ENCODE data around the gene SLC6A6. TPM values are rescaled to one million over a fixed set of nuclear protein-coding genes. Genes with fewer than 3 reads are reported as not detected.
A peak's percentile ranks its signal among the peaks of the same experiment; 100 is the strongest.

Gene SLC6A6
- total RNA-seq, 4 donors from 2014 or later = 4.4 to 10.5 (median 7.7) TPM

GRCh38 chr3:14471690-14472089 is 69.3 kb downstream of the SLC6A6 start:
- WGBS, 2 donors (ENCODE audit: low coverage in 1 of 2) = 73 to 95% methylated on average over 3 to 10 of the region's 10 CpGs
- Histone ChIP-seq H3K27ac (no peak overlapping the region), H3K27me3 (no peaks in the 10 kb centered on the region), H3K36me3 (peaks cover 0 to 4% (median 0%) of the 10 kb centered on the region in 4 donors), H3K4me3 (no peak overlapping the region), H3K4me1 (no peaks in the 10 kb centered on the region), H3K9me3 (no peaks in the 10 kb centered on the region)
- in situ Hi-C loops (cut with MboI; ENCODE audit: low pct_ligation_motif_present in 1 of 4, low pct_unique_long_range_greater_than_20kb in 1 of 4, low sequenced_read_pairs in 3 of 4) = loop anchor here in 1 of 4 donors (25.0 kb wide), 1 partner anchor 584 kb away; the partner anchor contains the start of gene WNT7A
- intact Hi-C loops (cut with DNase I; ENCODE audit: low total_unique reads) = no loop called here
- TF ChIP-seq EP300 (IDR thresholded peaks at IDR 0.05; ENCODE audit: low read depth) (no peak), POLR2A (IDR thresholded peaks at IDR 0.05) (no peak), POLR2AphosphoS5 (IDR thresholded peaks at IDR 0.05) (no peak)
- TF ChIP-seq, protein P1, sequence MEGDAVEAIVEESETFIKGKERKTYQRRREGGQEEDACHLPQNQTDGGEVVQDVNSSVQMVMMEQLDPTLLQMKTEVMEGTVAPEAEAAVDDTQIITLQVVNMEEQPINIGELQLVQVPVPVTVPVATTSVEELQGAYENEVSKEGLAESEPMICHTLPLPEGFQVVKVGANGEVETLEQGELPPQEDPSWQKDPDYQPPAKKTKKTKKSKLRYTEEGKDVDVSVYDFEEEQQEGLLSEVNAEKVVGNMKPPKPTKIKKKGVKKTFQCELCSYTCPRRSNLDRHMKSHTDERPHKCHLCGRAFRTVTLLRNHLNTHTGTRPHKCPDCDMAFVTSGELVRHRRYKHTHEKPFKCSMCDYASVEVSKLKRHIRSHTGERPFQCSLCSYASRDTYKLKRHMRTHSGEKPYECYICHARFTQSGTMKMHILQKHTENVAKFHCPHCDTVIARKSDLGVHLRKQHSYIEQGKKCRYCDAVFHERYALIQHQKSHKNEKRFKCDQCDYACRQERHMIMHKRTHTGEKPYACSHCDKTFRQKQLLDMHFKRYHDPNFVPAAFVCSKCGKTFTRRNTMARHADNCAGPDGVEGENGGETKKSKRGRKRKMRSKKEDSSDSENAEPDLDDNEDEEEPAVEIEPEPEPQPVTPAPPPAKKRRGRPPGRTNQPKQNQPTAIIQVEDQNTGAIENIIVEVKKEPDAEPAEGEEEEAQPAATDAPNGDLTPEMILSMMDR (IDR thresholded peaks at IDR 0.05) = no peak
- no peak for DNase-seq

DNA sequence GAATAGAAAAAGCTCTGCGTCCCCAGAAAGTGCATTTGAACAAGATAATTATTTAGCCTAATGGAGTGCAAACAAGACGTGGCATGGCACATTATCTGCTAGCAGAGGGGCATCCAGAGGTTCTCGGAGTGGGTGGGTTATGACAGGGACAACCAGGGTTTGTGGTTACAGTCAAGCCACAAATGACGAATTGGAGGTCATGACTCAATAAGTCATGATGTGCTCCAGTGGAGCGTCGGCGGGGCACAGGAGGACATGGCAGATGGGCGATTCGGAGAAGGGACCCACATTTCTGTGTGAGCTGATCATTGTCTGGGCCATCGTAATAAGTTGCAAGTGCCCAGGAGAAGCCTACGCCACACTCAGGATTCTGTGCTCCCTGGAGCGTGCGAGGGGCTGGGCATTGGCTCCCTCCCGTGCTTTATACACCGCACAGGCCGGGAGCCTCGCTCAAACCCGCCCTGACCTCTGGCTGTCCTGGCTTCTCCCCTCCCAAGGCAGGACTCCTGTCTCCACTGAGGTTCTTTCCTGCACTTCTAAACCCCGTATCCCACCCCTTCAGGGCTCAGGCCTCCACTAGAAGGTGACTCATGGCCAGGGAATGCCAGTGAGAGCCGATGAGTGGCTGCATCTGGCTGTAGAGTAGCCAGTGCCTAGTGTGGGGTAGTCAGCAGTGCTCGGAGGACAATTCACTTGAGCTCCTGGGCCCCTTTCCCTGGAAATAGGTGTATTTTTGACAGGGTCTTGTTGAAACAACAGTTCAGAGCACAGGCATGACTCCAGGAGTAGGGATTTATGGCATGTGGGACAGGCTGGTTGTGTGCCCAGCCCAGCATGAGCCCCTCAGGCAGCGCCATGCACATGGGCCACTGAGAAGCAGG is 70.3 kb downstream of the SLC6A6 start:
- in situ Hi-C loops (cut with MboI; ENCODE audit: low pct_ligation_motif_present in 1 of 4, low pct_unique_long_range_greater_than_20kb in 1 of 4, low sequenced_read_pairs in 3 of 4) = loop anchor here in 1 of 4 donors (25.0 kb wide), 1 partner anchor 585 kb away; the partner anchor contains the start of gene WNT7A
- H3K9me3 ChIP-seq = no peaks in the 10 kb centered on the region
- no peaks in the 10 kb centered on the region for H3K4me1 ChIP-seq
- 82 to 90% methylated on average over 2 to 20 of the region's 22 CpGs for WGBS, 2 donors (ENCODE audit: low coverage in 1 of 2)
- H3K27ac ChIP-seq = peak overlapping the region; percentile 11 to 50 (median 34)
- intact Hi-C loops (cut with DNase I; ENCODE audit: low total_unique reads) = no loop called here
- H3K4me3 ChIP-seq = no peak overlapping the region
- H3K36me3 ChIP-seq = peaks cover 0 to 4% (median 0%) of the 10 kb centered on the region in 4 donors
- H3K27me3 ChIP-seq = no peaks in the 10 kb centered on the region
- DNase-seq = peak; percentile 23
- TF ChIP-seq POLR2AphosphoS5 (IDR thresholded peaks at IDR 0.05) = peak in 1 of 3 donors; percentile 27
- no peak for TF ChIP-seq EP300 (IDR thresholded peaks at IDR 0.05; ENCODE audit: low read depth)
- TF ChIP-seq POLR2A (IDR thresholded peaks at IDR 0.05) = no peak
- TF ChIP-seq, protein P1 (IDR thresholded peaks at IDR 0.05) = no peak

- TF ChIP-seq POLR2AphosphoS5 (IDR thresholded peaks at IDR 0.05) (peak in 2 of 3 donors; percentile 45 to 48), POLR2A (IDR thresholded peaks at IDR 0.05) (no peak)
- TF ChIP-seq, protein P1 (IDR thresholded peaks at IDR 0.05) = no peak
- H3K27ac ChIP-seq = peak overlapping the region; percentile 11 to 50 (median 34)
- intact Hi-C loops (cut with DNase I; ENCODE audit: low total_unique reads) = no loop called here
- H3K9me3 ChIP-seq = no peaks in the 10 kb centered on the region
- no peak overlapping the region for H3K4me3 ChIP-seq
- 49 to 74% methylated on average over 3 to 7 of the region's 7 CpGs for WGBS, 2 donors (ENCODE audit: low coverage in 1 of 2)
- in situ Hi-C loops (cut with MboI; ENCODE audit: low pct_ligation_motif_present in 1 of 4, low pct_unique_long_range_greater_than_20kb in 1 of 4, low sequenced_read_pairs in 3 of 4) = loop anchor here in 1 of 4 donors (25.0 kb wide), 1 partner anchor 586 kb away; the partner anchor contains the start of gene WNT7A
- no peaks in the 10 kb centered on the region for H3K27me3 ChIP-seq
- DNase-seq = peak; percentile 25
- H3K36me3 ChIP-seq = peaks cover 0 to 4% (median 0%) of the 10 kb centered on the region in 4 donors
- no peaks in the 10 kb centered on the region for H3K4me1 ChIP-seq
These were observed 71.0 kb downstream of the SLC6A6 start for GRCh38 chr3:14473411-14473891.

DNA sequence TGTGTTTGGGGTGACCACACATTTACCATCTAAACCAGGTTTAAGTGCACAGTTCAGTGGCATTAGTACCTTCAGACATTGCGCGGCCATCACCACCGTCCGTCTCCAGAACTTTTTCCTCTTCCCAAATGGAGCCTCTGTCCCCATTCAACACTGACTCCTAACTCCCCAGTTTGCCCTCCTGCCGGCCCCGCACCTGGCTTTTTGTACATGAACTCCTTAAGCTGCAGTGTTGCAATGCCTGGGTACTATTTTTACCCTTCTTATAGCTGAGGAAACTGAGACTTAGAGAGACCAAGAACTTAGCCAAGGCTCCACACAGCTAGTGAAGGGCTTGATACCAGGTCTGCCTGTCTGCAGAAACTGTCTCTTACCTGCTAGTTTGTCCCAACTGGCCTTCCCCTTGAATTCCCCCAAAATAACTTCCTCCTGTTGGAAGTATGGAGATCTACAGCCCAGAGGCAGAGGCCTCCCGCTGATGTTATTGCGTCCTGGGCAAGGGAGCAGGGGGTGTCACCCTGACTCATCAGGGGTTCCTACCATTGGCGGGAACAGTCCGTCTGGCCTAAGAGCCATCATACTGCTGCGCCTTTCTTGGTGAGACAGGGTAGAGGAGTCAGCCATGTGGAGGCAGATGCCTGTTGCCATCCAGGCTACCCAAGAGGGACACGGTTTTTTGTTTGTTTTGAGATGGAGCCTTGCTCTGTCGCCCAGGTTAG is 72.1 kb downstream of the SLC6A6 start:
- Histone ChIP-seq H3K4me1 (no peaks in the 10 kb centered on the region), H3K9me3 (no peaks in the 10 kb centered on the region), H3K27ac (no peak overlapping the region), H3K27me3 (no peaks in the 10 kb centered on the region), H3K36me3 (peaks cover 0 to 8% (median 2%) of the 10 kb centered on the region in 4 donors), H3K4me3 (no peak overlapping the region)
- TF ChIP-seq POLR2AphosphoS5 (IDR thresholded peaks at IDR 0.05) (no peak), POLR2A (IDR thresholded peaks at IDR 0.05) (no peak), EP300 (IDR thresholded peaks at IDR 0.05; ENCODE audit: low read depth) (no peak)
- TF ChIP-seq, protein P1 (IDR thresholded peaks at IDR 0.05) = no peak
- WGBS, 2 donors (ENCODE audit: low coverage in 1 of 2) = 93 to 100% methylated on average over 2 to 13 of the region's 13 CpGs
- in situ Hi-C loops (cut with MboI; ENCODE audit: low pct_ligation_motif_present in 1 of 4, low pct_unique_long_range_greater_than_20kb in 1 of 4, low sequenced_read_pairs in 3 of 4) = loop anchor here in 2 of 4 donors (5.0 to 25.0 kb wide), 2 partner anchors 272 to 587 kb away; partner anchors contain the start of gene WNT7A (in 1 of the 2)
- no peak for DNase-seq
- intact Hi-C loops (cut with DNase I; ENCODE audit: low total_unique reads) = no loop called here
